SK-N-MC (cell line): Measurements from ENCODE around the gene KRTAP19-6.

Experiments
- EZH2 ChIP-seq: fragments of 200-600 bp; sonication (generic); IDR thresholded peaks from one replicate; pipeline ENCODE4 v1.6.1; 2017; ENCODE audit warnings: antibody characterized with exemption
- POLR2AphosphoS5 ChIP-seq: IDR thresholded peaks from 2 replicates; pipeline ENCODE4 v1.6.1; 2012; ENCODE audit warnings: mild to moderate bottlenecking, low read depth, low read length, borderline replicate concordance

DNA sequence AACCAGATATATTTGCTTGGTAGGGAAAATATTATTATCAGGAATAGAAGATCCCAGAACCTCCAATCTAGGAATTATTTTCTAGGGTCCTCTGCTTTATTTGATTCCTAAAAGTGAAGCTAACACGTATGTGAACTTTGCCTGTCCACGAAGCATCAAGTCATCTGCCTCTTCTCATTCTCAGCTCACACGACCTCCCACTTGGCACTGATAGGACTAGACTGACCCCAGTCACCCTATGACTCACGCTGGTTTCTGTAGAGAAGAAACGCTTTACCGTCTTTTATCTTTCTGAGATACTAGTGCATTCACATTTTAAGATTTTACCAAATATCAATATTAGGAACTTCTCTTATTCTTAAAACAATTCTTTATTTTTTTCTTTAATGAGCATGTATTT lies 21.4 kb upstream of the KRTAP19-6 start:
- TF ChIP-seq EZH2 = no peak
- no peak for TF ChIP-seq POLR2AphosphoS5
